Measurements from ENCODE around the gene KCTD6.

KCTD6 gene

DNA sequence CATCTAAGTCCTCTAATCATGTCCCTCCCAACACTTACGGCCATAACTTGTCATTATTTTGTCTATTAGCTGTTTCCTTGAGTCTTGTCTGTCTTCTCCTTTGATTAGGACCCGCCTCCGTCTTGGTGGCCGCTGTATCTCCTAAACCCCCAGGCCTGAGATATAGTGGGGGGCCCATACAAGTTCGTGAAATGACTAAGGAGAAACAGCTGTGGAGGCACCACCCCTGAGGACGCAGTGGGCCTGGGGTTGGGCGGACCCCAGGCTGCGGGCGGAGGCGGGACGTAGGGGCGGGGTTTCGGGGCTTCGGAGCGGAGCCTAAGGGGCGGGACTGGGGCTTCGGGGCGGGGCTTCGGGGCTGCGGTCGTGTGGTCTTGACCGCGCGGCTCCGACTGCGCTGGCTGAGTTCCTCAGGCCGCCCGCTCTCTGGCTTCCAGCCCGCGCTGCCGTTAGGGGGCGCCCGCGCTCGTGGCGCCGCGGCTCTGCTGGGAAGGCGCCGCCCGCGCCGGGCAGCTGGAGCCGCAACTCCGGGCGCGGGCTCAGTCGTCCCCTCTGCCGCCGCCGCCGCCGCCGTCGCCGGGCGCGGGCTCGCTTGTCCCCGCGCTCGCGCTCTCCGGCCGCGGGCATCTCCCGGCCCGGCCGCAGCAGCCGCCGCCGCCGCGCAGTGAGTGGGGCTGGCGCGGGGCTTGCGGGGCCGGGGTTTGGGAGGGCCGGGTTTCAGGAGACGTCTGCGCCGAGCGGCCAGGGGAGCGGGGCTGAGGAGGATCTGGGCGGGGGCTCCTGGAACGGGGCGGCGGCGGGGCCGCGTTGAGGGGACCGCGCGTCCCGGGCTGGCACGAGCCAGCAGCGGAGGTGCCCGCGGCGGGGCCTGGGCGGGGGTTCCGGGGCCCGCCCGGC lies at the start of gene KCTD6:
KCTD6 (plus strand) TSS at position 591 of the 897 bp plus-strand sequence. CDS start 6,660 bp downstream, outside the sequence.
- no CpG with 5 or more reads among the region's 104 CpGs for WGBS (ENCODE audit: insufficient coverage, insufficient read length)
- peak; percentile 76 for DNase-seq (ENCODE audit: low read depth, low spot score)
- no peak within 1 kb of the TSS for H3K27ac ChIP-seq (ENCODE audit: low read length)
- H3K4me1 ChIP-seq (ENCODE audit: control insufficient read depth, insufficient read depth, low read length), result peaks cover 10% of the 10 kb centered on the region
- H3K36me3 ChIP-seq (ENCODE audit: control insufficient read depth, insufficient read depth, low read length), result no peaks in the 10 kb centered on the region
- no peaks in the 10 kb centered on the region for H3K27me3 ChIP-seq (ENCODE audit: control insufficient read depth, insufficient read depth, low read length)
- no peaks in the 10 kb centered on the region for H3K9me3 ChIP-seq (ENCODE audit: control insufficient read depth, insufficient read depth, low read length)
- H3K4me3 ChIP-seq (ENCODE audit: low read length), result peak within 1 kb of the TSS; percentile 89

DNA sequence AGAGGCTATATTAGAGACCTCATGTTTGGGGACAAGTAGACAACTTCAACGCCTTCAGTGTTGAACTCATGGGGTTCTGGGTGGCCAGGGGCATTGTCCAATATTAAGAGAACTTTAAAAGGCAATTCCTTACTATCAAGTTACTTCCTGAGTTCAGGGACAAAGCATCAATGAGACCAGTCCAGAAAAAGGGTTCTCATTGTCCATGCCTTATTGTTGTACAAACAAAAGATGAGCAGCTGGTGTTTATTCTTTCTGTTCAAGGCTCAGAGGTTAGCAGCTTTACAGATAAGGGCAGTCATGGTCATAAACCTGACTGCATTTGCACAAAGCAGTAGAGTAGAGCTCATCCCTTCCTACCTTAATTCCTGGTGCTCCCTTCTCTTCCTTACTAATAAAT lies 39.7 kb upstream of the KCTD6 start:
- no peak for DNase-seq (ENCODE audit: low read depth, low spot score)
- H3K9me3 ChIP-seq (ENCODE audit: control insufficient read depth, insufficient read depth, low read length), result no peaks in the 10 kb centered on the region
- H3K27ac ChIP-seq (ENCODE audit: low read length), result no peak overlapping the region
- H3K4me1 ChIP-seq (ENCODE audit: control insufficient read depth, insufficient read depth, low read length), result no peaks in the 10 kb centered on the region
- no peak overlapping the region for H3K4me3 ChIP-seq (ENCODE audit: low read length)
- no CpG with 5 or more reads among the region's 1 CpG for WGBS (ENCODE audit: insufficient coverage, insufficient read length)
- no peaks in the 10 kb centered on the region for H3K36me3 ChIP-seq (ENCODE audit: control insufficient read depth, insufficient read depth, low read length)
- no peaks in the 10 kb centered on the region for H3K27me3 ChIP-seq (ENCODE audit: control insufficient read depth, insufficient read depth, low read length)

DNA sequence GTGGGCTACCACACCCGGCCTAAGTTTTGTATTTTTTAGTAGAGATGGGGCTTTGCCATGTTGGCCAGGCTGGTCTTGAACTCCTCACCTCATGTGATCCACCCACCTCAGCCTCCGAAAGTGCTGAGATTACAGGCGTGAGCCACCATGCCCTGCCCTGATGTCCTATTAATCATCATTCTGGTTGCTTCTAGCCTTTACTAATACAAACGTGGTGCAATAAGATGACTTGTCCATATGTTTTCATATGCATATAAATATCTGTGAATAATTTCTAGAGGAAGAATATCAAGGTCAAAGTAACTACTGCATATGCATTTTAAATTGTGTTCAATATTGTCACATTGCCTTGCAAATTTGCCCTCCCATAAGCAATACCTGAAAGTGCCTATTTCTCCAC lies 32.7 kb upstream of the KCTD6 start:
- no peak overlapping the region for H3K4me3 ChIP-seq (ENCODE audit: low read length)
- no peaks in the 10 kb centered on the region for H3K27me3 ChIP-seq (ENCODE audit: control insufficient read depth, insufficient read depth, low read length)
- no peaks in the 10 kb centered on the region for H3K9me3 ChIP-seq (ENCODE audit: control insufficient read depth, insufficient read depth, low read length)
- H3K27ac ChIP-seq (ENCODE audit: low read length), result no peak overlapping the region
- no peak for DNase-seq (ENCODE audit: low read depth, low spot score)
- no peaks in the 10 kb centered on the region; the same call in 1 of the 2 replicates for H3K4me1 ChIP-seq (ENCODE audit: control insufficient read depth, insufficient read depth, low read length)
- WGBS (ENCODE audit: insufficient coverage, insufficient read length), result no CpG with 5 or more reads among the region's 4 CpGs
- H3K36me3 ChIP-seq (ENCODE audit: control insufficient read depth, insufficient read depth, low read length), result no peaks in the 10 kb centered on the region

DNA sequence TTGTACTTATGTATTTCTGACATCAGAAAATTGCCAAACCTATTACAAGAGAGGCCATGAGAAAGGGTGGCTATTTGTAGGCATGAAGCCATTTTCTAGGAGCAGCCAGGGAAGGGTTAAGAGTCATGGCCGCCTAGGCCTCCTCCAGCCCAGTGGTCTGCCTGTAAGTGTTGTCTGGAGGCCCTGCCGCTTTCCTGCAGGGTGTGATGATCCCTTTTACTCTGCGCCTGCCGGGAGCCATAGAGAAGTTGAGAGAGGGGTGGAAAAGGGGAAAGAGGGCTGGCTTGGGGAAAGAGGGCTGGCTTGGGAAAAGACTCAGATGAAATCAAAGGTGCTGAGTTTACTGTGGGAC lies 29.1 kb upstream of the KCTD6 start:
- WGBS (ENCODE audit: insufficient coverage, insufficient read length), result no CpG with 5 or more reads among the region's 4 CpGs
- Histone ChIP-seq H3K36me3 (ENCODE audit: control insufficient read depth, insufficient read depth, low read length) (no peaks in the 10 kb centered on the region), H3K4me1 (ENCODE audit: control insufficient read depth, insufficient read depth, low read length) (no peaks in the 10 kb centered on the region; the same call in 1 of the 2 replicates), H3K9me3 (ENCODE audit: control insufficient read depth, insufficient read depth, low read length) (no peaks in the 10 kb centered on the region), H3K4me3 (ENCODE audit: low read length) (no peak overlapping the region), H3K27me3 (ENCODE audit: control insufficient read depth, insufficient read depth, low read length) (no peaks in the 10 kb centered on the region), H3K27ac (ENCODE audit: low read length) (no peak overlapping the region)
- DNase-seq (ENCODE audit: low read depth, low spot score), result no peak

DNA sequence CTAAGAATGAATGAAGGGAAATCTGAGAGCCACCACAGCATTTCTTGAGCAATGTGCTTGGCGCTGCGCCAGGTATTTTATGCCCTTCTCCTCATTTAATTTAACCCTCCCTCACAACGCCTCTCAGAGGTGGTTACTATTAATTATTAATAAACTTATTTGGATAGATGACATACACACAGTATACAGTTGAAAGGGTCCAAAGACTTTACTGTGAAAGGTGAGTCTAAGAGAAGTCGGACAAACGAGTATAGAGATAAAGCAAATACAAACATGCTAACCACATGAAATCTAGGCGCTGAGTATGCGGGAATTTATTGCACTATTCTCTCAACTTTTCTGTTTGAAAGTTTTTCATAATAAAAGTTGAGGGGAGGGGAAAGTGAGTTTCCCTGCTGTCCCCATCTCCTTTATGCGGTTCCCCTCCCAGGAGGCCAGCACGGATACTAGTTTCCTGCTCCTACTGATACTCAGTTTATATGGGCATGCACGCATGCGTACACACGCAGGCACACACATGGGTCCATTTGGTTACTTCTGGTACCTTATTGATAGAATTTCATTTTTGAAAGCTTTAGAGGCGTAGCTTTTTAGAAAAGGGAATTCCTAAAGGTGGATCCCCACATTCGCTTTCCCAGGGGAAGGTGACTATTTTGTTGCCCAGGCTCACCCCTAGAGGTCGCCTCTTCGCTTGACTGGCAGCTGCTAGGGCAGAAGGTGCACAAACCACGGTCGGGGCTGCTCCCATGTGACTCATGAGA lies 28.5 kb upstream of the KCTD6 start:
- H3K9me3 ChIP-seq (ENCODE audit: control insufficient read depth, insufficient read depth, low read length), result no peaks in the 10 kb centered on the region
- H3K27ac ChIP-seq (ENCODE audit: low read length), result no peak overlapping the region
- H3K4me1 ChIP-seq (ENCODE audit: control insufficient read depth, insufficient read depth, low read length), result no peaks in the 10 kb centered on the region; the same call in 1 of the 2 replicates
- WGBS (ENCODE audit: insufficient coverage, insufficient read length), result no CpG with 5 or more reads among the region's 18 CpGs
- no peaks in the 10 kb centered on the region for H3K27me3 ChIP-seq (ENCODE audit: control insufficient read depth, insufficient read depth, low read length)
- no peaks in the 10 kb centered on the region for H3K36me3 ChIP-seq (ENCODE audit: control insufficient read depth, insufficient read depth, low read length)
- peak; percentile 50 for DNase-seq (ENCODE audit: low read depth, low spot score)
- H3K4me3 ChIP-seq (ENCODE audit: low read length), result no peak overlapping the region

DNA sequence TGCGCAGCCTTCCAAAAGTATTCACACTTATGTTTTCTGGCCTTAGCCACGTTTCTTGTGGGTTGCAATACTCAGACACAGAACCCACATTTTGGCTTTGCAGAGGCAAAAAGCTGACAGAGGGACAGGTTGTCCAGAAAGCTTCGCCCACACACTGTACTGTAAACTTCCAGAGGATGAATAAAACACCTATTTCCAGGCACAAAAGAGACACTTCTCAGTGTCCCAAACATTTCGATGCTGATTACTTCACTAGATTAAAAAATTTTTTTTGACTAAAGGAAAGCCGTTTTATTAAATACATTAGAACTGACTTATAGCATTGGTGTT lies 28.0 kb upstream of the KCTD6 start:
- DNase-seq (ENCODE audit: low read depth, low spot score), result no peak
- Histone ChIP-seq H3K27ac (ENCODE audit: low read length) (no peak overlapping the region), H3K4me3 (ENCODE audit: low read length) (no peak overlapping the region), H3K27me3 (ENCODE audit: control insufficient read depth, insufficient read depth, low read length) (no peaks in the 10 kb centered on the region), H3K4me1 (ENCODE audit: control insufficient read depth, insufficient read depth, low read length) (no peaks in the 10 kb centered on the region; the same call in 1 of the 2 replicates), H3K9me3 (ENCODE audit: control insufficient read depth, insufficient read depth, low read length) (no peaks in the 10 kb centered on the region), H3K36me3 (ENCODE audit: control insufficient read depth, insufficient read depth, low read length) (no peaks in the 10 kb centered on the region)
- WGBS (ENCODE audit: insufficient coverage, insufficient read length), result no CpG with 5 or more reads among the region's 5 CpGs

DNA sequence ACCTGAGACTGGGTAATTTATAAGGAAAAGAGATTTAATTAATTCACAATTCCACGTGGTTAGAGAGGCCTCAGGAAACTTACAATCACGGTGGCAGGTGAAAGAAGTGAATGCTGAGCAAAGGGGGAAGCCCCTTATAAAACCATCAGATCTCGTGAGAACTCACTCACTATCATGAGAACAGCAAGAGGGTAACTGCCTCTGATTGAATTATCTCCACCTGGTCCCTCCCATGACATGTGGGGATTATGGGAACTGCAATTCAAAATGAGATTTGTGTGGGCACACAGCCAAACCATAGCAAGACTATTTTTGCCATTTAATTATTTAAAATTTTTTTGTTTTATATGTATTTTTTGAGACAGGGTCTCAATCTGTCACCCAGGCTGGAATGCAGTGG lies 27.0 kb upstream of the KCTD6 start:
- DNase-seq (ENCODE audit: low read depth, low spot score), result no peak
- Histone ChIP-seq H3K27me3 (ENCODE audit: control insufficient read depth, insufficient read depth, low read length) (no peaks in the 10 kb centered on the region), H3K4me3 (ENCODE audit: low read length) (no peak overlapping the region), H3K36me3 (ENCODE audit: control insufficient read depth, insufficient read depth, low read length) (no peaks in the 10 kb centered on the region), H3K9me3 (ENCODE audit: control insufficient read depth, insufficient read depth, low read length) (no peaks in the 10 kb centered on the region), H3K4me1 (ENCODE audit: control insufficient read depth, insufficient read depth, low read length) (no peaks in the 10 kb centered on the region; the same call in 1 of the 2 replicates), H3K27ac (ENCODE audit: low read length) (no peak overlapping the region)
- no CpG with 5 or more reads among the region's 3 CpGs for whole genome bisulfite sequencing (ENCODE audit: insufficient coverage, insufficient read length)

DNA sequence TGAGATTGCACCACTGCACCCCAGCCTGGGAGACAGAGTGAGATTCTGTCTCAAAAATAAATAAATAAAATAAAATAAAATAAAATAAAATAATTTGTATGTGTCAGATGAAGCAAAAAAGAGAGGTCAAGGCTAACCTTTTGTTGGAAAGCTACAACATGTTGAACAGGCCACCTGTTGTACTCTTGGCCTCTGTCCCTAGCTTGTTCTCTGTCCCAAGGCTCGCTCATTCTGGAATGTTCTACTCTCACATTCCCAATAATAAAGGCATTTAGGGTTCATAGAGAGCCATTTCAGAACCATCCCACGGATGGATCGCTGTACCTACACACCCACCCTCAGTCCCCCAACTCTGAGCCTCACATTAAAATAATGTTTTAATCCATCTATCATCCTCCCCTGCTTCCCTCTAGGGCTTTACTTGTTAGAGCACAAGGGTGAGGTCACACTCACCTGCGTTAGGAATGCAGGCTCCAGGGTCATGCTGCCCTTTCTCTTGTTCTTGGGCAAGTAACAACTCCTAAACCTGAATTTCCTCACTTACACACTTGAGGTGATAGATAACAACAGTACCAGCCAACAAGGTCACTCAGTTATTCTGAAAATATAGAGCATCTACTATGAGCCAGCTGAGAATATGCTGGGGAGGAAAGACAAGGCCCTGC lies 24.9 kb upstream of the KCTD6 start:
- no peaks in the 10 kb centered on the region for H3K9me3 ChIP-seq (ENCODE audit: control insufficient read depth, insufficient read depth, low read length)
- no CpG with 5 or more reads among the region's 4 CpGs for WGBS (ENCODE audit: insufficient coverage, insufficient read length)
- no peak overlapping the region for H3K27ac ChIP-seq (ENCODE audit: low read length)
- no peaks in the 10 kb centered on the region for H3K27me3 ChIP-seq (ENCODE audit: control insufficient read depth, insufficient read depth, low read length)
- DNase-seq (ENCODE audit: low read depth, low spot score), result no peak
- no peak overlapping the region for H3K4me3 ChIP-seq (ENCODE audit: low read length)
- no peaks in the 10 kb centered on the region for H3K36me3 ChIP-seq (ENCODE audit: control insufficient read depth, insufficient read depth, low read length)
- peaks cover 1% of the 10 kb centered on the region; the same call in 1 of the 2 replicates for H3K4me1 ChIP-seq (ENCODE audit: control insufficient read depth, insufficient read depth, low read length)

DNA sequence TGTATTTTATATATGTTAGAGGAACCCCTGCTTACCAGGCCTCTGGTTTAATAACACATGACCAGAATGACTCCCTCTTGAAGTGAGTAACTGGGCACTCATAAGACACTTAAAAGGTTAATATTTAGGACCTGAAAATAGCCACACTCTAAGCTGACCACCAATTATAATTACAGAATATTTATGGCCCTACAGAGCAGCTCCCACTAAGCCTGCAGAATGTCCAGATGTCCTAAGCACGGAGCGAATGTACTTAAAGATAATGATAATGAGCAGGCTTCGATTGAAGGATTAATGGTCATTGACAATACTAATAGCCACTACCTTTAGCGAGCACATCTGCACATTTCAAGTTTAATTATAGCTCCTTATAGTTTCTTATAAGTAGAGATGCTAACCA lies 22.8 kb upstream of the KCTD6 start:
- H3K9me3 ChIP-seq (ENCODE audit: control insufficient read depth, insufficient read depth, low read length), result no peaks in the 10 kb centered on the region
- H3K36me3 ChIP-seq (ENCODE audit: control insufficient read depth, insufficient read depth, low read length), result no peaks in the 10 kb centered on the region
- no peak overlapping the region for H3K4me3 ChIP-seq (ENCODE audit: low read length)
- no peak for DNase-seq (ENCODE audit: low read depth, low spot score)
- WGBS (ENCODE audit: insufficient coverage, insufficient read length), result no CpG with 5 or more reads among the region's 4 CpGs
- 0 out of 2 replicates have a peak, but pooled peaks cover 1% of the 10 kb centered on the region for H3K4me1 ChIP-seq (ENCODE audit: control insufficient read depth, insufficient read depth, low read length)
- no peaks in the 10 kb centered on the region for H3K27me3 ChIP-seq (ENCODE audit: control insufficient read depth, insufficient read depth, low read length)
- no peak overlapping the region for H3K27ac ChIP-seq (ENCODE audit: low read length)

DNA sequence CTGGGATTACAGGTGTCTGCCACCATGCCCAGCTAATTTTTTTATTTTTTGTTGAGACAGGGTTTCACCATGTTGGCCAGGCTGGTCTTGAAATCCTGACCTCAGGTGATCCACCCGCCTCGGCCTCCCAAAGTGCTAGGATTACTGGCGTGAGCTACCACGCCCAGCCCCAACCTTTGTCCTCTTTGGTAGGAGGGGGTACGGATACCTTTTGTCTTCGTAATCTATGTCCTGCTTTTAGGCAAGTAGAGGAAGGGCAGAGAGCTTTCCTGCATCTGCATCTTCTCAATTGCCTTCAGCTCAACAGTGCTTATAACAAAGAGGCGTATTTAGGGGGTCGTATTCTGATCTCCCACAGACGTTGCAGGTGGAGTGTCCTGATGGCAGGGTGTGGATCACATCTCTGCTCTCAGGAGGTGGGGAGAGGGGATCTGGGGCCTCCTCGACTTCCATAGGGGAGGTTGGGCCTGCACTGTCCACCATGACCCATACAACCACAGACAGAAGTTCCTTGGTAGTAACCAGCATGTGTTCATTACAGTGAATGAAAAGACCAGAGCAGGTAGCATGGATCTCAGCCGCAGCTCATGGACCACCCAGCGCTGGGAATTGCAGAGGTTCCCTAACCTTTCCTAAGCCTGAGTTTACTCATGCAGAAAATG lies 21.4 kb upstream of the KCTD6 start:
- no CpG with 5 or more reads among the region's 12 CpGs for WGBS (ENCODE audit: insufficient coverage, insufficient read length)
- DNase-seq (ENCODE audit: low read depth, low spot score), result no peak

More for the DNA sequence above, 21.4 kb upstream of the KCTD6 start:
- 0 out of 2 replicates have a peak, but pooled peaks cover 1% of the 10 kb centered on the region for H3K4me1 ChIP-seq (ENCODE audit: control insufficient read depth, insufficient read depth, low read length)
- H3K4me3 ChIP-seq (ENCODE audit: low read length), result no peak overlapping the region
- no peaks in the 10 kb centered on the region for H3K36me3 ChIP-seq (ENCODE audit: control insufficient read depth, insufficient read depth, low read length)
- no peaks in the 10 kb centered on the region for H3K27me3 ChIP-seq (ENCODE audit: control insufficient read depth, insufficient read depth, low read length)
- H3K27ac ChIP-seq (ENCODE audit: low read length), result no peak overlapping the region
- H3K9me3 ChIP-seq (ENCODE audit: control insufficient read depth, insufficient read depth, low read length), result no peaks in the 10 kb centered on the region

All from iPS DF 6.9 (cell line).